NOMO-1 (cell line): ENCODE data around the gene ZNF836.

Experiments used
- DNase-seq, 2 experiments: peaks; one replicate each; lab custom pipeline; 2025; ENCODE audit not compliant: unreplicated experiment in 2 of 2; lab: John Stamatoyannopoulos, UW

Gene ZNF836

DNA sequence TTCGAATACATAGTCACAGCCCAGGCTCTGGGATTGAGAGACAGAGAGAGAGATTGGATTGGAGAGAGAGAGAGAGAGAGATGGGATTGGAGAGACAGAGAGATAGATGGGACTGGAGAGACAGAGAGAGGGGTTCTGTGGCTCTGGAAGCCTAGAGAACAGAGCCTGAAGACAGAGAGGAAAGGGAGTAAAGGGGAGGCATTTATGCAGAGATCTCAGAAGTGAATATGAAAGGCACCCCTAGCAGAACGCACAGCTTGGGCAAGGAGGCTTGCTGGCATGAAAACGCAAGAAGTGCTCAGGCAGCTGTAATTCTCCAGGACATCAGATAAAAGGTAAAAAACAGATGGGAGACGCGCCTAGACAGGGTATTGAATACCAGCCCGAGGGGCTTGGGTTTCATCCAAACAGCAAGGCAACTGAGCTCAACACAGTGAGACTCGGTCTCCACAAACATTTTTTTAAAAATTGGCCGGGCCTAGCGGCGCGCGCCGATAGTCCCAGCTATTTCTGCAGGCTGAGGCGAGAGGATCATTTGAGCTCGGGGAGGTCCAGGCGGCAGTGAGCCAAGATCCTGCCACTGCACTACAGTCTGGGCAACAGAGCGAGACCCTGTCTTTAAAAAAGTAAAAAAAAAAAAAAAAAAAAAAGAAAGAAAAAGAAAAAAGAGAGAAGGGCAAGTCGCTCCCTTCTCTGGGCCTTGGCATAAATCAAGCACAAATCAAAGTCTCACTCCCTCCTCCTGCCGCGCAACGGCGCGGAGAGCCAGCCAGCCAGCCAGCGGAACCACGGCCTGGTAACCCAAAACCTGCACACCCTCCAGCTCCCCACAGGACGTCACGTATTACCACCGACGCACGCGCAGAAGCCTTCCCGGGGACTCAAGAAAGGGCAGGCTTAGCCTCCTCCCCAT lies 17.7 kb upstream of the ZNF836 start:
- DNase-seq: no peak

DNA sequence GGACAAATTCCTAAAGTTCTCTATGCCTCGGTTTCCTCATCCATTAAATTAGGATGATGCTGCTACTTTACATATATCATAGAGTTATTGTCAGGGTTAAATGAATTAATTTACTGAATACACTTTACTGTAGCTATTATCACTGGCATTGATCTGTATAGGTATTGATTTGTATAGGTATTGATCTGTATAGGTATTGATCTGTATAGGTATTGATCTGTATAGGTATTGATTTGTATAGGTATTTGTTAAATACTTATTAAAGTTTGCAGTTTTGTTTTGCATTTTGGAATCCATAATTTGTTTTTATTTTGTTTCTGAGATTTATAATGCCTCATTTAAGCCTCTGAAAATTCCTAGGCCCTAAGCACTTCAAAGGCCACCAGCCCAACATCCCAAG lies 16.0 kb upstream of the ZNF836 start:
- no peak for DNase-seq

DNA sequence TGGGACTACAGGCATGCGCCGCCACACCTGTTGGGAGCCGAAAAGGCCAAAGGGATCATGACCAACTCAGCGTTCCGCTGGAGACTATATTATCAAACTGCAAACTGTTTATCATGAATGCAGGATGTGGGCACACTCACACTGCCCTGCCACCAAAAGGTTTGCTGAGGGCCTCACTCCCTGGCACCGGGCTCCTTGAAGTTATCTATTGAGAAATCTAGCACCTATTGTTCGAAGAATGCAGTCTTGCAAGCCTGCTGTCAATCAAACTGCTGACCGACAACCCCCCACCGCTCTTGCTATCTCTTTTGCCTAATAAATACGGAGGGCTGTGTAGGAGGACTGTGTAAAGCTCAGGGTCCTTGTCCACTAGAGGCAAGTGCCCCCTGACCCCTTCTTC lies 5.2 kb upstream of the ZNF836 start:
- no peak for DNase-seq

DNA sequence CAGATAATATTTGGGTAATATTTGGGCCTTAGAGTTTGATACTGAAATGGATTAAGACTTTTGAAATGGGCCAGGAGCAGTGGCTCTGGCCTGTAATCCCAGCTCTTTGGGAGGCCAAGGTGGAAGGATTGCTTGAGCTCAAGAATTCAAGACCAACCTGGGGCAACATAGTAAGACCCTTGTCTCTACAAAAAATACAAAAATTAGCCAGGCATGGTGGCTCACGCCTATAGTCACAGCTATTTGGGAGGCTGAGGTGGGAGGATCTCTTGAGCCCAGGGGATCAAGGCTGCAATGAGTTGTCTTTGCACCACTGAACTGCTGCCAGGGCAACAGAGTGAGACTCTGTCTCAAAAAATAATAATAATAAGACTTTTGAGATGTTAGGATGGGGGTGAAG lies 926 bp upstream of the ZNF836 start:
- DNase-seq: no peak

DNA sequence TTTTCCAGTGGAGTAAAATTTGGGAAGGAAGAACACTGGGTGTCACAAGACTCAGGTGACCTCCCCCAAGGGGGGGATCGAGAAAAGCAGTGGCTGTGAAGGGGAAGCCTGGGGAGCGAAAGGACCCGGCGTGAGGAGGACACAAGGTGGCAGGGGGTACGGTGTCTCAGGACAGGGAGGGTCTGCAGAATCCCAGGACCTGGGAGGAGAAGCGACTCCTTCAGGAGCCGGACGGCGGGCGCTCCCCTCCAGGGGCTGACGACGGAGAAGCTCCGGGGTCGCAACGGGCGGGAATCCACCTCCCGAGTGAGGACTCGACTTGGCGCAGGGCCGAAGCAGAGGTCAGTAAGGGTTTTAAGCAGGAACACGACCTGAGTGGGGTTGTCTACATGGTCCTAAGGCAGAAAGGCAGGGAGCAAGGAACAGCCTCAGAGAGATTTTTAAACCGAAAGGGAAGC lies 529 bp downstream of the ZNF836 start:
- peak in 1 of 2 experiments; percentile 47 for DNase-seq

DNA sequence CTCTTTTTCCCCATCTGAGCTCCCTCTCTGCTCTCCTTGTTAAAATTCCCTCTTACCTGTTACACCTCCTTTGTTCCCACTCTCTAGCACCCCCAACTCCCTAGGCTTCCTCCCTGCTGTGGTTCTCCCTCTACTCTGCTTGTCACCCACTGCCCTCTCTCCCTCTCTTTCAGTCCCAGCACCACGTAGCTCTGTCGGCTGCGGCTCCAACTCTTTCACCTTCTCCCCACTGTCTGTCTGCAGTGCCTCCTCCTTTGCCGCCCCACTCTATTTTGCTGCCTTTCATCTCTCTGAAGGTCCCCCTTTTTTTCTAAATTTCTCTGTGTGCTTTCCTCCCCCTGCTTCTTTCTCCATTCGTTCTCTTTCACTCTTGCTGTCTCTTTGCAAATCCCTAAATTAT lies 1.1 kb downstream of the ZNF836 start:
- no peak for DNase-seq

DNA sequence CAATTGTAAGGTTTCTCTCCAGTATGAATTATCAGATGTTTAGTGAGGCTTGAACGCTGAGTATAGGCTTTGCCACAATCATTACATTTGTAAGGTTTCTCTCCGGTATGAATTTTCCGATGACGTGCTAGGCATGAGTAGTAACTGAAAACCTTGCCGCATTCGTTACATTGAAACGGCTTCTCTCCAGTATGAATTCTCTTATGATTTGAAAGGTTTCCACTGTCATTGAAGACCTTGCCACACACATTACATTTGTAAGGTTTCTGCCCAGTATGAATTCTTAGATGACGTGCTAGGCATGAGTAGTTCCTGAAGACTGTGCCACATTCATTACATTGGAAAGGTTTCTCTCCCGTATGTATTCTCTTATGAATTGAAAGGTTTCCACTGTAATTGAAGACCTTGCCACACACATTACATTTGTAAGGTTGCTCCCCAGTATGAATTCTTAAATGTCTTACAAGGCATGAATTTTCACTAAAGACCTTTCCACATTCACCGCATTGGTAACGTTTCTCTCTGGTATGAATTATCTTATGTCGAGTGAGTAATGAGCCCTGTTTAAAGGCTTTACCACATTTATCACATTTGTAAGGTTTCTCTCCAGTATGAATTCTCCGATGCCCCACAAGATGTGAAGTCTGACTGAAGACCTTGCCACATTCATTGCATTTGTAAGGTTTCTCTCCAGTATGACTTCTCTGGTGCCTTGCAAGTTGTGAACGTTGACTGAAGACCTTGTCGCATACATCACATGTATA lies 15.6 kb downstream of the ZNF836 start:
- DNase-seq: no peak

DNA sequence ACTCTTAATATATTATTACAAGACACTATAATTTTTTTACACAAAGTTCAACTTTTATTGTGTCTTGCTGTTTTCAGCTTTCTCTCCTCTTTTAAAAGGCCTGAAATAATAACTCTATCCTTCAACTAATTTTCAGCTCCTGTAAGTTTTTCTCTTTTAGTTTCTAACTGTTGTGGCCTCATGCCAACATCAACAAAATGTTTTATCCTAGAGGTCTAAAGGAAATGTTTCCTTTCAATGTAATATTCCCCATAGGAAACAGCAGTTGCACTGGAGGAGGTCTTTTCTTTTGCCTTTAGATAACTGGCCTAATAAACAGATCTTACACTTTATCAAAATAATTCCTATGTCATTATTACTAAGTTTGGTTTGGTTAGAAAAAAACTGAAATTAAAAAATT lies 23.2 kb downstream of the ZNF836 start:
- no peak for DNase-seq

DNA sequence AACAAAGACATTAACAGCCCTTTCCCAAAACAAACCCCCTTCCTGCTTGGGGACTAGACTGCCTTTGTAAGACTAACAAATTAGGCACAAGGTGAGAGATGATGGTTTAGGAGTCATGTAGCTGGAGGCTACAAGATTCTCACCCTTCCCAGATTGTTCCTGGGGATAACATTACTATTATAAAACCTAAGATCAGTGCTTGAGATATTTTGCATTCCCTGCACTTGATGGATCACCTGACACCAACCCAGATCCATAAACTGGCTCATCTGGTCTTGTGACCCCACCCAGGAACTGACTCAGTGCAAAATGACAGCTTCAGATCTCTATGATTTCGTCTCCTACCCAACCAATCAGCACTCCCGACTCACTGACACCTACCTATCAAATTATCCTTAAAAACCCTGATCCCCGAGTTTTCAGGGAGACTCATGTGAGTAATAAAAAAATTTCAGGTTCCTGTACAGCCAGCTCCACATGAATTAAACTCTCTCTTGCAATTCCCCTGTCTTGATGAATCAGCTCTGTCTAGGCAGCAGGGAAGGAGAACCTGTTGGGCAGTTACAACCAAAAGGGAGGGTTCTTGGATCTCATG lies 29.3 kb downstream of the ZNF836 start:
- no peak for DNase-seq

DNA sequence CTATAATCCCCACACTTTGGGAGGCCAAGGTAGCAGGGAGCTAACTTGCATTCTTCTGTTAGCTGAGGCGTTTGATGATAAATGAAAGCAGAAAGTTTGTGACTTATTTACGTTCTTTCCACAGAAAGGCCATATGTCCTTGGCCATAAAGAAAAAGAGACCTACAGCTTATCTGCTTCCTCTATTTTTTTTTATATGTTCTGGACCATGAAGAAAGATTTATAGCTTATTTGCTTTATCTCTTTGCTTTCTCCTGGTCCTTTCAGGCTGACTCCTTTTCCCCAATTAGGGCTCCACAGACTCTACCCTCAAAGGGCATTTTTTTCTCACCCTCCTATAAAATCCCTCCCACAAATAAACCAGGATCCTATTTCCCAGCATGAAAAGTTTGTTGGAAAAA lies 30.2 kb downstream of the ZNF836 start:
- no peak for DNase-seq

DNA sequence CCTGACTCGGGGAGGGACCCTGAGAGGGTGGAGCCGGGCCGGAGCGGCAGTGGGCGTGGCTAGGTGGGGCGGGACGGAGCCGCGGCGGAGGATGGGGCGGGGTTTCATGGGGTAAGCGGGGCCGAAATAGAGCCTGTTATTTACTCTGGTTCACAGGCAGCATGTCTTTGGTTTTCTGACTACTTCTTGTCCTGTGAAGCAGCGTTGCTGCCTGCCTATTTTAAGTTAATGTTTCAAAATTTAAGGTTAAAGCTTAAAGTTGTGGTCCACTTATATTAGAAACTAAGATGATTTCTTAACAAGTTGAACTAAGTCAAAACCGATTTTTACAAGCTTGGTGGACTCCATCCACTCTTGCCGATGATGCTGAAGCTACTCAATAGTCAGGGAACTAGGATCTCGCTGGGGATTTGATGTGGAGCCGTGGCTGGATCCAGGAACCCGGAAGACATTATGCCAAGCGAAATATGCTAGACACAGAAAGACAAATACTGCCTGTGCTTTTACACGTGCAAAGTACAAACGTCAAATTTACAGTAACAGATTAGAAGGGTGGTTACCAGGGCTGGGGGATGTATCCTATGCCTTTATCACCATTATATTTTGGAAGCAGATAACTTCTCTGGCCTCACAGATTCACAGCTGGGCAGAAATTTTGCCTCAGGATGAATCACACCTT lies 31.2 kb downstream of the ZNF836 start:
- DNase-seq: no peak

DNA sequence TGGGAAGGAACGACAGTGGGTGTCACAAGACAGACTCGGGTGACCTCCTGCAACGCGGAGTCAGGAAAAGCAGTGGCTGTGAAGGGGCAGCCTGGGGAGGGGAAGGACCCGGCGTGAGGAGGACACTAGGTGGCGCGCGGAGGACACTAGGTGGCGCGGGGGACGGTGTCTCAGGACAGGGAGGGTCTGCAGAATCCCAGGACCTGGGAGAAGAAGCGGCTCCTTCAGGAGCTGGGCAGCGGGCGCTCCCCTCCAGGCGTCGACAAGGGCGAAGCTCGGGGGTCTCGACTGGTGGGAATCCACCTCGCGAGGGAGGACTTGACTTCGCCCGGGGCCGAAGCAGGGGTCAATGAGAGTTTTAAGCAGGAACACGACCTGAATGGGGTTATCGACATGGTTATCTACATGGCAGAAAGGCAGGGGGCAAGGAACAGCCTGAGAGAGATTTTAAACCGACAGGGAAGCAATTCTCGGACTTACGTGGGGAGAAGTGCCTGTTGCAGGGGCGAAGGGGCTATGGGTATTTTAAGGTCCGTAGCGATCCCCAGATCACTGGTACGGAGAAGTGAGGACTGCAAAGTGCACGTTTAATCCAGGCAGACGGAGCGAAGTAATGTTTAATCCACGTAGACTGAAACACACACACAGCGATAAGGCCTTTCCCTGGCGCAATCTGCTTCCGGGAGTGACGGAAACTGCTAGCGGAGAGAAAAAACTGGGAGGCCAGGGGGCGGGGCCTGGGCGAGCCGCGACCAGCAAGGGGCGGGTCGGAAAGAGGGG lies 32.0 kb downstream of the ZNF836 start, which contains the start of gene ZNF616:
Gene ZNF616, minus strand, starts transcription at position 687 of the 780 bp plus-strand sequence. CDS start 9,426 bp downstream, outside the sequence.
- peak; percentile 90 to 97 for DNase-seq

DNA sequence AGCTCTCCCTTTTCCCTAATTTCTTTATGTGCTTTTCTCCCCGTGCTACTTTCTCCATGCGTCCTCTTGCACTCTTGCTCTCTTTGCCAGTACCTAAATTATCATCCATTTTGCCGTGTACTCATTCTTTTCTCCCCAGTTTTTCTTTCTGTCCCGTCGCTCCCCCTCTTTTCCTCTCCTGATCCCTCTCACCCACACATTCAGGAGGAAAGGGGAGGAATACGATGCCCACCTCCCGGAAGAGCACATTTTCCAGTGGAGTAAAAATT lies 32.5 kb downstream of the ZNF836 start:
- DNase-seq: no peak

DNA sequence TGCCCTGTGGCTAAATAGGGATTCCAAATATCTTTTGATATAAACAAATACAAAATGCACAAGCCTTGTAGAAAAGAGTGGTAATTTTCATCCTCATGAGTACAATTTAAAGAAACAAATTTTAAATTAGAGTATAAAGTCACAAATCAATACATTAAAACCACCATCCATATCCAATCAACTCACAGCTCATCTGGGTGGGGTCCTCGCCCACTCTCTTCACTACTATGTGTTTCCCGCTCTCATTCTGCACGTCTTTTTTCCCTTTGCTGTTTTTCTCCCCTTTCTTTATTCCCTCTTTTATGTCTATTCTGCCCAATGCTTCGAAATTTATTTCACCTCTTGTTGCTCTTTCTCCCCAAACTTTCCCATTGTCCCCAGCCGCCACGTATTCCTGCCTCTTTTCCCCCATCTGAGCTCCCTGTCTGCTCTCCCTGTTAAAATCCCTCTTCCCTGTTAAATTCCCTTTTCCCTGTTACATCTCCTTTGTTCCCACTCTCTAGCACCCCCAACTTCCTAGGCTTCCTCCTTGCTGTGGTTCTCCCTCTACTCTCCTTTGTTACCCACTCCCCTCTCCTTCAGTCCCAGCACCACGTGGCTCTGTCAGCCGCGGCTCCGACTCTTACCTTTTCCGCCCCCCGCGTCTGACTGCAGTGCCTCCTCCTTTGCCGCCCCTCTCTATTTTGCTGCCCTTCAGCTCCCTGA lies 33.0 kb downstream of the ZNF836 start:
- DNase-seq: peak; percentile 18 to 29

DNA sequence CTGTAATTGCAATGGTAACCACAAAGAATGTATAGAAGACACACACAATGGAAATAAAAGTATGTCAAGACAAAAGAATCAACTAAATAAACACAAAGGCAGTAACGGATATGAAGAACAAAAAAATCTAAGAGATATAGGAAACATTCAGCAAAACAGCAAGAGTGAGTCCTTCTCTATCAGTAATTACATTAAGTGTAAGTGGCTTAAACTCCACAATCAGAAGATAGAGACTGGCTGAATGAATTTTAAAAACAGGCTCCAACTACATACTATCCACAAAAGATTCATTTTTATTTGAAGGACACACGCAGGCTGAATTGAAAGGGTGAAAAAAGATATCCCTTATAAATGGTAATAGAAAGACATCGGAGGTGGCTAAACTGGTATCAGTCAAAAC lies 51.1 kb downstream of the ZNF836 start:
- DNase-seq: no peak

DNA sequence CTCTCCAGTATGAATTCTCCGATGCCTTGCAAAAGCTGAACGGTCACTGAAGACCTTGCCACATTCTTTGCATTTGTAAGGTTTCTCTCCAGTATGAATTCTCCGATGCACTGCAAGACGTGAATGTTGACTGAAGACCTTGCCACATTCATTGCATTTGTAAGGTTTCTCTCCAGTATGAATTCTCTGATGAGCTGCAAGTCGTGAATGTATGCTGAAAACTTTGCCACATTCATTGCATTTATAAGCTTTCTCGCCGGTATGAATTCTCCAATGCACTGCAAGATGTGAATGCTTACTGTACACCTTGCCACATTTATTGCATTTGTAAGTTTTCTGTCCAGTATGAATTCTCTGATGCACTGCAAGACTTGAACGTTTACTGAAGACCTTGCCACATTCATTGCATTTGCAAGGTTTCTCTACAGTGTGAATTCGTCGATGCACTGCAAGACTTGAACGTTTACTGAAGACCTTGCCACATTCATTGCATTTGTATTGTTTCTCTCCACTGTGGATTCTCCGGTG lies 55.8 kb downstream of the ZNF836 start:
- DNase-seq: no peak

DNA sequence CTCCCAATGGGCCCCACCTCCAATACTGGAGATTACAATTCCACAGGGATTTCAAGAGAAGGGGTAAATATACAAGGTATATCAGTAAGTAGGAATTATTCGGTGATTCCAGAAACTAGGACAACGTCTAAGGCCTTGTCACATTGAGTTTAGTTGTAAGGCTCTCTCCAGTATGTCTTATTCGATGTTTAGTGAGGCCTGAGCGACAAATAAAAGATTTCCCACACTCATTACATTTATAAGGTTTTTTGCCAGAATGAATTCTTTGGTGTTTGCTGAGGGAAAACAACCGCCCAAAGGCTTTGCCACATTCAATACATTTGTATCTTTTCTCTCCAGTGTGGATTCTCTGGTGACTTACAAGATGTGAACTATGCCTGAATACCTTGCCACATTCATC lies 56.7 kb downstream of the ZNF836 start:
- DNase-seq: no peak

DNA sequence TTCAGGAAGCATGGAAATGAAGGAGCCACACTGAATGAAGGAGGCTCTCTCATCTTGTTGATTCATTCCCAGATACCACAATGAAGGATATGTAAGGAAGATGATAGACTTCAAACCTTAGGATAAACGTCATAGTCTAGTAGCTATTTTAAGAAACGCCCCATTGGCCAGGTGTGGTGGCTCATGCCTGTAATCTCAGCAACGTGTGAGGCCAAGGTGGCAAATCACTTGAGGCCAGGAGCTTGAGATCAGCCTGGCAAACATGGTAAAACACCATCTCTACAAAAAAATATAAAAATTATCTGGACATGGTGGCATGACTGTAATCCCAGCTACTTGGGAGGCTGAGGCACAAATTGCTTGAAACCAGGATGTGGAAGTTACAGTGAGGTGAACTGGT lies 58.8 kb downstream of the ZNF836 start:
- no peak for DNase-seq

DNA sequence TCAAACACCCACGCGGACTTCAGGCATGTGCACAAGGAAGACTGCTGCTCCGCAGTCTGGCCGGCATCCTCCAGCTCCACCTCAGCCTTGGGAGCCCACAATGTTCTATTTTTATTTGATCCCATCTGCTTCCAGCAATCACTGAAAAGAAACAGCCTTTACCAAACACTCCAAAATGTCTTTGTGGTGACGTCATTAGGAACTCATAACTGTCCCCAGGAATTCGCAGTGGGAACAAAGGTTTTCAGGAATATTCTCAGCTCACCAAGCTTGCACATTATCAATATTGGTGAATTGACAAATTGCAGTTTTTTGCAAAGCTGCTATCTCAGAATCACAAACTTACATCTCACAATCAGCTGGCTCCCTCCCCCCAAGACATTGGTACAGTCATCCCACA lies 60.6 kb downstream of the ZNF836 start:
- DNase-seq: no peak
